T follicular helper cell (primary cell): ENCODE data around the gene KLF17.

Source experiments
- DNase-seq: peaks from one replicate; pipeline ENCODE4 v3.0.0-alpha.2; 2020; ENCODE audit warnings: low read depth
- total RNA-seq, 2 experiments: gene quantifications; one replicate each; lab custom pipeline; 2026; lab: John Stamatoyannopoulos, UW

The KLF17 gene, protein sequence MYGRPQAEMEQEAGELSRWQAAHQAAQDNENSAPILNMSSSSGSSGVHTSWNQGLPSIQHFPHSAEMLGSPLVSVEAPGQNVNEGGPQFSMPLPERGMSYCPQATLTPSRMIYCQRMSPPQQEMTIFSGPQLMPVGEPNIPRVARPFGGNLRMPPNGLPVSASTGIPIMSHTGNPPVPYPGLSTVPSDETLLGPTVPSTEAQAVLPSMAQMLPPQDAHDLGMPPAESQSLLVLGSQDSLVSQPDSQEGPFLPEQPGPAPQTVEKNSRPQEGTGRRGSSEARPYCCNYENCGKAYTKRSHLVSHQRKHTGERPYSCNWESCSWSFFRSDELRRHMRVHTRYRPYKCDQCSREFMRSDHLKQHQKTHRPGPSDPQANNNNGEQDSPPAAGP
- total RNA-seq = 0 reads per million in 2 experiments

DNA sequence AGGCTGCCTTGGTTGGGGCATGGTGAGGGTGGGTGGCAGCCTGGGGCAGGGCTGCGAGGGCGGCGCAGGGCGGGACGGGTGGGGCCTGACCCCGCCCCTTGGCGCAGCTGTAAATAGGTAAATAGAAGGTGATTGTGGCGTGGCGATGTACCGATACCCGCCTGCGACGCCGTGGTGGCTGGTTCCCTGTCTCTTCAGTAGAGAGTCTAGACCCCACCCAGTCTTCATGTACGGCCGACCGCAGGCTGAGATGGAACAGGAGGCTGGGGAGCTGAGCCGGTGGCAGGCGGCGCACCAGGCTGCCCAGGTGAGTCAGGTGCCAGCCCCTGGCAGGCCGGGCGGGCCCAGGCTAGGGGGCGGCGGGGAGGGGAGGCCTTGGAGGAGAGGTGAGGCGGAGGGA is at the start of gene KLF17:
KLF17 (plus strand) TSS at position 140 of the 400 bp plus-strand sequence; CDS start at position 227, 87 bp downstream.
- no peak for DNase-seq

DNA sequence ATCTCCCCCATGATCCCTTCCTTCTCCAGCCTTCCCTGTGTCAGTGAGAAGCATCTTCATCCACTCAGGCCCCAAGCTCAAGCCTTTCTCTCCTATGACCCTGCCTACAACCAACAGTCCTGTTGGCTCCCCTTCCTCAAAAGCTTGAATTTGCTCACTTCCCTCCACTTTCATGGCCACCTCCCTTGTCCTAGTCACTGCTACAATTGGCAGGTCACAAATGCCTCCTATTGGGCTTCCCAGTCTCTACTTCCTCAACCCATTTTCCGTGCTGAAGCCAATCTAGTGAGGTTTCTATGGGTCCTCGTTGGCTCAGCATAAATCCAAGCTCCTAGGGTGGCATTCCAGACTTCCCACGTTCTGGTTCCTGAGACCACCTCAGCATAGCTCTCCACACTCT is 47.2 kb upstream of the KLF17 start:
- no peak for DNase-seq

DNA sequence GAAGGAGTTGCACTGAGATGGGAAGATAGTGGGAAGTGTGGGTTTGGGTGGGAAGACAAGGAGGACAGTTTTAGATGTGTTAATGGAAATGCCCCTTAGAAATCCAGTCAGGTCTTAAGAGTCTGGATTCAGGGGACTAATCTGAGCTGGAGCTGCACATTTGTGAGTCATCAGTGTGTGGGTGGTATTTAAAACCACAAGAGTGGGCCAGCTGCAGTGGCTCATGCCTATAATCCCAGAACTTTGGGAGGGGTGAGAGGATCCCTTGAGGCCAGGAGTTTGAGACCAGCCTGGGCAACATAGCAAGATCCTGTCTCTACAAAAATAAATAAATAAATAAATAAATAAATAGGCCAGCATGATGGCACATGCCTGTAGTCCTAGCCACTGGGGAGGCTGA is 46.4 kb upstream of the KLF17 start:
- DNase-seq = no peak

DNA sequence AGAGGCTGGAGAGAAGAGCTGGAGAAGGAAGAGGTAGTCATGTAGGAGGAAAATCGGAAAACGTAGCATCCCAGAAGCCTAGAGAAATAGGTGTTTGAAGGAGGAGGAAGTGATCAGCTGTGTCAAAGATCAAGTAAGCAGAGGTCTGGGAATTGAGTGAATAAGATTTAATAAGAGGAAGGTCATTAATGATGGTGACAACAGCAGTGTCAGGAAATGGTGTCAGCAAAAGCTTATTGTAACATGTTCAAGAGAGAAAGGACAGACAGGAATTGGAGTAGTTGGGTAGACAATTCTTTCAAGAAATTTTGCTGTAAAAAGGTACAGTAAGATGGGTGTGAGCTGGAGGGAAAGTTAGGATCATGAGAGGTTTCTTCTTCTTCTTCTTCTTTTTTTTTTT is 45.8 kb upstream of the KLF17 start:
- DNase-seq = no peak

DNA sequence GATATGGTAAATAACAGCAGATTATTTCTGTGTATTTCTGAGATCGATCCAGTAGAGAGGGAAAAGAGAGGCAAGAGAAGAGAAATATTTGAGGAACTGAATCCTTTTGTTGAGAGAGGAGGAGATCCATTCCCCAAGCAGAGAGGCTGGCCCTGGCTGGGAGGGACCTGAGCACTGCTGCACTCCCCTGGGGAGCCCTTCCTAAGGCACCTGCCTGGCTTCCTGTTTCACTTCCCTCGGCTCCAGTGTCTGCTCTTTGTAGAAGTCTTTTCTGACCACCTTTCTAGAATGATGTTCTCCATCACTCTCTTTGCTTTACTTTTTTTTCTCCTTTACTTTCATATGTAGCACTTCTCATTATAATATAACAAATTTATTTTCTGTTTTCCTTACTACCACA is 45.1 kb upstream of the KLF17 start:
- DNase-seq = no peak

DNA sequence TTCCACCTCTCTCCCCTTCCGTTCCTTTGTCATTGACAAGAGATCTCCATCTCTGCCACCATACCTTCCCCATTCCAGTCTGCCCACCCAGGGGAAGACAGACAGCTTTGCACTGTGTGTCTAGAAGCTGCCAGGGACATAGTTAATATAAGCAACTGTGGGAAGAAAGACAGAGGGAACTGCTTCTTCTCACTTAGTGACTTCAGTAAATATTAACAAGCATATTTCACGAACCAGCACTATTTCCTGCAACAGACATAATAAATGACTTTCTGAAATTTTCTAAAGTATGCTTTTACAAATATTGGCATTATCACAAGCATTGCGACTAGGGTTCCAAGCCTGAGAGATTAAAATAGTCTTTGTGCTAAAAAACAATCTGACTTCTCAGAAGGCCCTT is 44.2 kb upstream of the KLF17 start:
- no peak for DNase-seq

DNA sequence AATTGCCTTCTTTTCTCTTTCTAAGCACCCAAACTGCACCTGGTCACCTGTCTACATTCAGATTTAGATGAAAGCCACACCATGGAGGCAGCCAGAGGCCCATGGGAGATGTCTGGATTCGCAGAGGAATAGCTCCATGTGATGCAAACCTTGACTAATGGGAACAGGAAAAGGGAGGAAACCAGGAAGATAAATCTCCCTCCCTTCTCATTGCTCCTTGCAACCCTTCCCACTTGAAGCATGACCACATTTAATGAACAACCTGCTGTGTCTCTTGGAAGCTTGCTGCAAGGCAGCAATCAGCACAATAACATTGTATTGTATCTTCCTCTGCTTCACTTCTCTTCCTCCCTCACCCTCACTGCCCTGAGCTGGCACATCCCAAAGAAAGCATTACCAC is 42.6 kb upstream of the KLF17 start:
- DNase-seq = no peak

DNA sequence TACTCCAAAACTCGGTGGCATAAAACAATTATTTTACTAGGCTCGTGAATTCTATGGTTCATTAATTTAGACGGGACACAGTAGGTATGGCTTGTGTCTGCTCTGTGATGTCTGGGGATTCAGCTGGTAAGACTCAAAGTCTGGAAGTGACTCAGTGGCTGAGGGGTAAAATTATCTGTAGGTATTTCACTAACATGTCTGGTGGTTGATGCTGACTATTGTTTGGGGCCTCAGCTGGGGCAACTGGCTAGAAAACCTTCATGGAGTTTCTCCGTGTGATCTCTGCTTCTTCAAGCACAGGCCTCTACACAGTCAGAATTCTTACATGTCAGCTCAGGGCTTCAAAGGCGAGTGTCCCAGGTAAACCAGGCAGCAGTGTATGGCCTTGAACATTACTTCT is 41.2 kb upstream of the KLF17 start:
- no peak for DNase-seq

DNA sequence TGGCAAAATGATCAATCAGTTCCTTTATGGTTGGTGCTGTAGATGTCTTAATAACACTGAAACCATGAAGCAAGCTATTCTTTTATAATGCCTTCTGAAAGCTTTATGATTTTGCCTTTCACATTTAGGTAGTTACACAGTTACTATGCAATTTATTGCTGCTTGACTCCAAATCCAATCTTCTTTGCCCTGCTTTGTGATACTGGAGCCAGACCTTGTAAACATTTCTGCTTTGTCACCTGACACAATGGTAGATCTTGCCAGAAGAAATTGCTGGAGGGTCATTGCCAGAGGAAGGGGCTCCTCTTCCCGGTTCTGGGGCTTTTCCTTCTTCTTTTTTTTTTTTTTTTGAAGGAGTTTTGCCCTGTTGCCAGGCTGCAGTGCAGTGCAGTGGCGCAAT is 40.5 kb upstream of the KLF17 start:
- DNase-seq = no peak

DNA sequence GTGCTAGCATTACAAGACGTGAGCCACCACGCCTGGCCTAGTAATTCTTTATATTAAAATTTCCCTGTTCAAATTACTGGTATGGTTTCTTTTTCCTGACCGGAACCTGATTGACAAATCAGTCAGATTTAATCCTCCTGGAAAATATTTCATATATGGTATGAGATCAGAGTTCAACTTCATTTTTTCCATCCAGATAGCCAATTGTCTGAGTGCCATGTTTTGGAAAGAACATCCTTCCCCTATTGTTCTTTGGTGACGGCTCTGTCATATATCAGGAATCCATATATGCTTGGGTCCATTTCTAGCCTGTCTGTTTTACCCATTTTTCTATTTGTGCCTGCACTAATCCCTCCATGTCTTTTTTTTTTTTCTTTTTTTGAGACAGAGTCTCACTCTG is 39.1 kb upstream of the KLF17 start:
- no peak for DNase-seq

DNA sequence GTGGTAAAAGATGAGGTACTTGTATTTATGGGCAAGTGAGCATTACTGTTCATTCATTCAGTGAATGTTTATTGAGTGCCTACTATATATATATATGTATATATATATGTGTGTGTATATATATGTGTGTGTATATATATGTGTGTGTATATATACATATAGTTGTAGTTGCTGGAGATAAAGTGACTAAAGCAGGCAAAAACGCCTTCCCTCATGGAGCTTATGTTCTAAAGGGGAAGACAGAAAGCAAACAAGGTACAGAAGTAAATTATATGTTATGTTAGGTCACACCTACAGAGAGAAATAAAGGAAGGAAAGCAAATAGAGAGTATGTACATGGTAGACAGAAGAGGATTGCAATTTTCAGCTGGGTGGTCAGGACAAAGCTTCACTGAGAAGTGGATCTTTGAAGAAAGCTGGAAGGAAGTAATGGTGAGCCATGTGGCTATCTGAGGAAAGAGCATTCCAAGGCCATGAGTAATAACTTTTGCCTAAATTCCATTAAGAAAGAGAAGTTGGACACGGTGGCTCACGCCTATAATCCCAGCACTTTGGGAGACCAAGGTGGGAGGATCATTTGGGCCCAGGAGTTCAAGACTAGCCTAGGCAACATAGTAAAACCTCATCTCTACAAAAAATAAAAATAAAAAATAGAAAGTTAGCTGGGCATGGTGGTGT is 33.5 kb upstream of the KLF17 start:
- DNase-seq = no peak

DNA sequence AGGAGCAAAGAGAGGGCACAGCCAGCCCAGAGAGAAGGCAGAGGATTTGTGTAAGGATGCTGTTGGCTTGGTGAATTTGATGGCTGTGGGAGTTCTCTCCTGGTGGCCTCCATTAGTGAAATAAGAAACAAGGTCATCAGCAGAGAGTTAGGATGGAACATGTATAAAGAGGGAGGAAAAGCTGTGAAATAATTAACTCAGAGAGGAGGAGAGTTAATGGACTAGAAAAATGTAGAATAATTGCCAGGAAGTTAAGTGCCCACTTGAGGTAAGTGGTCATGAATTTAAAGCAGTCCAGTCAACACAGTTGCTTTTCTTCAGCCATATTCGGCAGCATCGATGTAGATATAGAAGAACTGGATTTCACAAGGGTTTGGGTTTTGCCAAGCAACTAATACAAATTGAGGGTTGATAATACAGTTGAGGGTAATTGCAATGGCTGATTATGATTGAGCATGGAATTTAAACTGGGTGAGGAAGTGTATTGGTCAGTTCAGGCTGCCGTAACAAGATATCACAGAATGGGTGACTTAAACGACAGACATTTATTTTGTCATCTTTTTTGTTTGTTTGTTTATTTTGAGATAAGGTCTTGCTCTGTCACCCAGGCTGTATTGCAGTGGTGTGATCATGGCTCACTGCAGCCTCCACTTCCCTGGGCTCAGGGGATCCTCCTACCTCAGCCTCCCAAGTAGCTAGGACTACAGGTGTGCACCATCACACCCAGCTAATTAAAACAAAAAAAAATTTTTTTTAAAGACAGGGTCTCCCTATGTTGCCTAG is 31.7 kb upstream of the KLF17 start:
- no peak for DNase-seq

DNA sequence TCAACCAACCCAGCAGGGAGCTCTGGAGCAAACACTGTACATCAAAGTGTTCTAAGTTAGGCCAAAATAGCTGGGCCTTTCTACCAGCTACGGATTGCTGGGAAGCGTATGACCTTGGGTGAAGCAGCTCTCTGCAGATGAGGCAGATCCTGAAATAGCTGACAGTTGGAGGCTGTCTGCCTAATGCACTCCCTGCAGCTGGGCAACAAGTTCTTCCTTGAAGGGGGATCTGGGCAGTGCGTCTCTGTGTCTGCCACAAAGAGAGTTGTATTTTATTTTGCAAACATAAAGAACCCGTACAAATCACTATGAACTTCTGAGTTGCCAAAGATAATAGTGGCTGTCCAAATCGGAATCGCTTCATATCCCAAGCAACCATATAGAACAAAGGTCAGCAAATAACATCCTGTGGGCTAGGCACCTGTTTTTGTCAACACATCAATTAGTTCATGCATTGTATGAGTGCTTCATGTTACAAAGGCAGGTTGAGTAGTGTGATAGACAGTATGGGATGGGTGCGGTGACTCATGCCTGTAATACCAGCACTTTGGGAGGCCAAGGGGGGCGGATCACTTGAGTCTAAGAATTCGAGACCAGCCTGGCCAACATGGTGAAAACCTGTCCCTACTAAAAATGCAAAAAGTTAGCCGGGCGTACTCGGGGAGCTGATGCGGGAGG is 29.1 kb upstream of the KLF17 start:
- DNase-seq = no peak

DNA sequence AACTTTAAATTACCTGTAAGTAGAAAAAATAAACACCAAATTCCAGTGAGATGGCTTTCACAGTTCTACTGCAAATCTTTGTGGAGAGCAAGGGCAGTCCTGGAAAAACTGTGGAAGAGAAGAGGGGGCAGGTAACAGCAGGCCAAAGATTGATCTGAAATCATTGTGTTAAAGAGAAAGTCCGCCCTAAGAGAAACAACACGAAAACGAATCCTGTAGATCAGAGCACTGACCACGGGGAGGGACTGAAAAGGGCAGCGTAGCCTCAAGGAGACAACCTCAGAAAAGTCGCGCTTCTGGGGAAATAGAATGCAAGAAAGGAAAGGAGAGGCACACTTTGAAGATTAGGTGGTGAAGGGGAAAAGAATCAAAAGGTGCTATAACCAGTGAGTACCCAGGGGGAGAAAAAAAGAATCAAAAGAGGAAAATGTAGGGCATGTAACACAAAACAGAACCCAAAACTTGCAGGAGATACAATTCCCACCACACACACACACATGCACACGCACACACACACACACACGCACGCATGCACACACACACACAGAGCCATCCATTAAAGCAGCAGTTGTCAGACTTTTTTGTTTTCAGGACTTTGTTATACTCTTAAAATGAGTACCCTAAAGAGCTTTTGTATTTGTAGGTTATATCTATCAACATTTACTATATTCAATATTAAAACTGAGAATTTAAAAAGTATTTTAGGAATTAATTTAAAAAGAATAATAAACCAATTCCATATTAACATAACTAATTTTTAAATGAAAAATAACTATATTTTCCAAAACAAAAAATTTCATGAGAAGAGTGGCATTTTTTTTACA is 28.0 kb upstream of the KLF17 start:
- DNase-seq = no peak

DNA sequence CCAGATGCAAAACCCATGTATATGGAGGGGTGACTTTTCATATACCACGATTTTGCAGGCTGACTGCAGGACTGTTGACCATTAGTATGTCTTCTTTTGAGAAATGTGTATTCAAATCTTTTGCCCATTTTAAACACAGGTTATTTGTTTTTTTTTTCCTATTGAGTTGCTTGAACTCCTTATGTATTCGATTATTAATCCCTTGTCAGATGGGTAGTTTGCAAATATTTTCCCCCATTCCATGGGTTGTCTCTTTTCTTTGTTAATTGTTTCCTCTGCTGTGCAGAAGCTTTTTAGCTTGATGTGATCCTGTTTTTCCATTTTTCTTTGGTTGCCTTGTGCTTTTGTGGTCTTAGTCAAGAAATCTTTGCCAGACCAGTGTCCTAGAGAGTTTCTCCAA is 24.6 kb upstream of the KLF17 start:
- DNase-seq = no peak

DNA sequence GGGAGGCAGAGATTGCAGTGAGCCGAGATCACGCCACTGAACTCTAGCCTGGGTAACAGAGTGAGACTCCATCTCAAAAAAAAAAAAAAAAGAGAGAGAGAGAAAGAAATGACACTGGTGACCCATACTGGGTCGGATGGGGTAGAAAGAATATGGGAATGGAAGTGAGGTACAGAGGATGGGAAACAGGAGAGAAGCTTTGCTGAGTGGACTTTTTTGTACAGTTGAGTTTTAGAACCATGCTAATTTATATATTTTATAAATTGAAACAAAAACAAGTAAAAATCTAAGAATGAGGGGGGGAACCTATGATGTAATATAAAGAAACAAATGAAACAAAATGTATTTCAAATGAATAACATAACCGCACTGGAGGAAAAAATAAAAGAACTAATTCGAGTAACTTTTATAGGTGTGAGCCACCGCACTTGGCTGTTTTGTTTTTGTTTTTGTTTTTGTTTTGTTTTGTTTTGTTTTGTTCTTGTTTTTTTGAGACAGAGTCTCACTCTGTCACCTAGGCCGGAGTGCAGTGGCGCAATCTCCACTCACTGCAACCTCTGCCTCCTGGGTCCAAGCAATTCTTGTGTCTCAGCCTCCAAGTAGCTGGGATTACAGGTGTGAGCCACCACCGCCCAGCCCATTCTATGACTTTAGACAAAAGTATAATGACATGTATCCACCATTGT is 18.3 kb upstream of the KLF17 start:
- DNase-seq = no peak

DNA sequence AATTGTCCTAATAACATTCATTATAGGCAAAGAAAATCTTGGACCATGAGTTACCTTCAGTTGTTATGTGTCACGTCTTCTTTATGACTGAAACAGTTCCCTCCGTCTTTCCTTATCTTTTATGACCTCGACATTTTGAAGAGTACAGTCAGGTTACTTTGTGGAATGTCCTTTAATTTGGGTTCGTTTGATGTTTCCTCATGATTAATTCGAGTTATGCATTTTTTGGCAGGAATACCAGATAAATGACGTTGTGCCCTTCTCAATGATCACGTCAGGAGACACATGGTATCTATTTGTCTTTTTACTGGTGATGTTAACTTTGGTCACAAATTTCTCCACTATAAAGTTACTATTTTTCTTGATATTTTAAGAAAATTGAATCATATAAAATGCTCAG is 17.3 kb upstream of the KLF17 start:
- DNase-seq = no peak

DNA sequence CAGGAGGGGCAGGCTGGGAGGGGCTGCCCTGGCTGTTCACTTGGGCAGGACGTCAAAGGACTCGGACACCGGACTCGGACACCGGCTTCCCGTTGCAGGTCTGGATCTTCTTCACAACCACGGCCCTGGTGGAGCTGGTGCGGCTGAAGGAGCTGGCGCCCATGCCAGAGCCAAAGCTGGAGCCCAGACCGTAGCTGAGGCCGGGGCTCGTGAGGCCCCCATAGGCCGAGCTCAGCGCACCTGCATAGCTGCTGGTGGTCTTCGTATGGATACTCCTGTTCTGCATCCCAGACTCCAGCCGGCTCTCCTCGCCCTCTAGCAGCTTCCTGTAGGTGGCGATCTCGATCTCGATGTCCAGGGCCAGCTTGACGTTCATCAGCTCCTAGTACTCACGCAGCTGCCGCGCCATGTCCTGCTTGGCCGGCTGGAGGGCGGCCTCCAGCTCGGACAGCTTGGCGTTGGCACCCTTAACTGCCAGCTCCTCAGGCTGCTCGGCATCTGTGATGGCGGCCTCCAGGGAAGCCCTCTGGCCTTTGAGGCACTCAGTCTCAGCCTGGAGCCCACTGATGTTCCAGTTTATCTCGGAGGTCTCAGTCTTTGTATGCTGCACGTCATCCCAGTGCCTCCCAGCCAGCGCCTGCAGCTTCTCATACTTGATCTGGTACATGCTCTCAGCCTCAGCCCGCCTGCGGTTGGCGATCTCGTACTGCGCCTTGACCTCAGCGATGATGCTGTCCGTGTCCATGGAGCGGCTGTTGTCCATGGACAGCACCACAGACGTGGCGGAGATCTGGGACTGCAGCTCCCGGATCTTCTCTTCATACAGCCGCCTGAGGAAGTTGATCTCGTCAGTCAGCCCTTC is 15.1 kb upstream of the KLF17 start:
- DNase-seq = no peak

DNA sequence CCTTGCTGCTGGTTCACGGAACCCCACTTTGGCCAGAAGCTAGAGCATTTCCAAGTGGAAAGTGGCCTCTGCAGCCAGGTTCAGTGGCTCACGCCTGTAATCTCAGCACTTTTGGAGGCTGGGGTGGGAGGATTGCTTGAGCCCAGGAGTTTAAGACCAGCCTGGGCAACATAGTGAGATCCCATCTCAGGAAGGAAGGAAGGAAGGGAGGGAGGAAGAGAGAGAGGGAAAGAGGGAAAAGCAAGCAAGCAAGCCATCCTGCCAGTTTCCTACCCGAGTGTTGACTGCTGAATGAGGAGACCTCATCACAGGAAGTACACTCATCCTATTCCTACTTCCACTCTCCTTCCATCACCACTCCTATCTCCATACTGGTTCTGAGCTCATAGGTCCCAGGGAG is 12.8 kb upstream of the KLF17 start:
- no peak for DNase-seq

DNA sequence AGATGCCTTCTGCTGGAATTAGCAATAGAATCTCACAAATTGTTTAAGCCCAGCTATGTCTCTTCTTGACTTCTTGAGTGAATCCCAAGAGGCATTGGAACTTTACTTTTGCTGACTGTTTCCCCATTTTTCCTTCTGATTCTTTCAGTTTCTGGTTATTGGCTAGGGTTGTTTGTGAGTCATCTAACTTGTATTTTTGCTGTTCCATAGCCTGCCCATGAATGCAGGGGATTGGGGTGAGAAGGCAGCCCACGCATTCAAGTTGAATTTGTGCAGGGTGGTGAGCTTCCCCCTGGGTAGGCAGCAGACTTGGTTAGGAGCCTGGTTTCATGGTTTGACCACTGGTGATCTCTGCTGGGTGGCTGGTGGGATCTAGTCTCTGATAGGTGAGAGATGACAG is 10.4 kb upstream of the KLF17 start:
- no peak for DNase-seq
